Loucy (cell line): ENCODE data around the gene PITRM1.

ENCODE experiments used
- H2AFZ ChIP-seq: fragments of 200-600 bp; sonication (generic); 2 replicates; pipeline ENCODE4 v1.6.0; 2016; ENCODE audit warnings: antibody characterized with exemption, mild to moderate bottlenecking, low read length, moderate library complexity
- H3F3A ChIP-seq: fragments of 200-600 bp; 2 replicates; pipeline ENCODE4 v1.6.0; 2016; ENCODE audit warnings: antibody characterized with exemption, low read depth, mild to moderate bottlenecking
- H3K27me3 ChIP-seq: fragments of 200-600 bp; sonication (generic); 2 replicates; pipeline ENCODE4 v1.6.1; 2014; ENCODE audit warnings: low read length, mild to moderate bottlenecking; ENCODE audit not compliant: insufficient read depth, poor library complexity, severe bottlenecking
- H3K36me3 ChIP-seq: fragments of 200-600 bp; sonication (generic); 2 replicates; pipeline ENCODE4 v1.6.1; 2016; ENCODE audit warnings: low read length; ENCODE audit not compliant: insufficient read depth
- H3K4me1 ChIP-seq: fragments of 200-600 bp; sonication (generic); 2 replicates; pipeline ENCODE4 v1.5.1; 2014; ENCODE audit warnings: low read length, mild to moderate bottlenecking; ENCODE audit not compliant: insufficient read depth, poor library complexity, severe bottlenecking
- H3K4me2 ChIP-seq: fragments of 200-600 bp; sonication (generic); 2 replicates; pipeline ENCODE4 v1.6.0; 2014; ENCODE audit warnings: antibody characterized with exemption, low read length, low read depth, mild to moderate bottlenecking; ENCODE audit not compliant: poor library complexity, severe bottlenecking
- H3K4me3 ChIP-seq: fragments of 200-600 bp; sonication (generic); 2 replicates; pipeline ENCODE4 v1.5.1; 2014; ENCODE audit warnings: low read length, mild to moderate bottlenecking, mixed read lengths; ENCODE audit not compliant: poor library complexity, severe bottlenecking
- H3K79me2 ChIP-seq: fragments of 200-600 bp; sonication (generic); 2 replicates; pipeline ENCODE4 v1.6.1; 2014; ENCODE audit warnings: low read length; ENCODE audit not compliant: insufficient read depth
- H3K9ac ChIP-seq: fragments of 200-600 bp; sonication (generic); 2 replicates; pipeline ENCODE4 v1.6.0; 2014; ENCODE audit warnings: mild to moderate bottlenecking, low read depth, low read length, moderate library complexity; ENCODE audit not compliant: poor library complexity, severe bottlenecking
- H3K9me2 ChIP-seq: fragments of 200-600 bp; sonication (generic); replicated peaks from 2 replicates; pipeline ENCODE4 v1.6.1; 2016; ENCODE audit warnings: low read depth, low read length, mixed read lengths
- H3K9me3 ChIP-seq: fragments of 200-600 bp; sonication (generic); 2 replicates; pipeline ENCODE4 v1.6.1; 2014; ENCODE audit warnings: mild to moderate bottlenecking, antibody characterized with exemption, low read length, low read depth; ENCODE audit not compliant: insufficient read depth
- H4K20me1 ChIP-seq: fragments of 200-600 bp; sonication (generic); 2 replicates; pipeline ENCODE4 v1.6.0; 2014; ENCODE audit warnings: antibody characterized with exemption, low read length, mild to moderate bottlenecking; ENCODE audit not compliant: insufficient read depth, poor library complexity, severe bottlenecking
- CTCF ChIP-seq: fragments of 200-600 bp; sonication (generic); conservative IDR thresholded peaks from 2 replicates; pipeline ENCODE4 v1.5.1; 2014; ENCODE audit warnings: mild to moderate bottlenecking, antibody characterized with exemption, low read length
- EZH2phosphoT487 ChIP-seq: fragments of 200-600 bp; IDR thresholded peaks from 2 replicates; pipeline ENCODE4 v1.6.1; 2018; ENCODE audit warnings: antibody characterized with exemption, mild to moderate bottlenecking, moderate library complexity, borderline replicate concordance

PITRM1 gene

GRCh38 chr10:3169673-3170072 lies 2.9 kb downstream of the PITRM1 start:
- TF ChIP-seq CTCF (no peak), EZH2phosphoT487 (no peak)
- no peak overlapping the region for H3K4me2 ChIP-seq

GRCh38 chr10:3169271-3169670 lies 3.3 kb downstream of the PITRM1 start:
- H3F3A ChIP-seq = no peaks in the 10 kb centered on the region
- peaks cover 31% of the 10 kb centered on the region; the same call in 1 of the 2 replicates for H3K36me3 ChIP-seq
- no peak overlapping the region for H3K4me2 ChIP-seq

More at GRCh38 chr10:3169673-3170072, 2.9 kb downstream of the PITRM1 start:
- H2AFZ ChIP-seq = no peak overlapping the region
- H4K20me1 ChIP-seq = peaks cover 7% of the 10 kb centered on the region
- peaks cover 27% of the 10 kb centered on the region; the same call in 1 of the 2 replicates for H3K36me3 ChIP-seq
- no peaks in the 10 kb centered on the region for H3K27me3 ChIP-seq
- no peaks in the 10 kb centered on the region for H3F3A ChIP-seq
- H3K4me1 ChIP-seq = peaks cover 11% of the 10 kb centered on the region
- no peak overlapping the region for H3K9ac ChIP-seq
- no peak overlapping the region for H3K4me3 ChIP-seq
- H3K9me3 ChIP-seq = no peaks in the 10 kb centered on the region
- H3K9me2 ChIP-seq = no peaks in the 10 kb centered on the region
- H3K79me2 ChIP-seq = peaks cover 24% of the 10 kb centered on the region

GRCh38 chr10:3167611-3168330 lies 4.8 kb downstream of the PITRM1 start:
- H3K4me3 ChIP-seq = no peak overlapping the region
- H3F3A ChIP-seq = no peaks in the 10 kb centered on the region
- H3K4me1 ChIP-seq = peaks cover 11% of the 10 kb centered on the region
- no peaks in the 10 kb centered on the region for H3K9me3 ChIP-seq
- TF ChIP-seq CTCF = no peak
- no peak for TF ChIP-seq EZH2phosphoT487
- peaks cover 24% of the 10 kb centered on the region for H3K79me2 ChIP-seq
- H2AFZ ChIP-seq = no peak overlapping the region
- H3K9ac ChIP-seq = no peak overlapping the region
- H3K4me2 ChIP-seq = no peak overlapping the region
- no peaks in the 10 kb centered on the region for H3K27me3 ChIP-seq
- H4K20me1 ChIP-seq = peaks cover 7% of the 10 kb centered on the region
- H3K9me2 ChIP-seq = no peaks in the 10 kb centered on the region
- peaks cover 43% of the 10 kb centered on the region; the same call in 1 of the 2 replicates for H3K36me3 ChIP-seq

More at GRCh38 chr10:3169271-3169670, 3.3 kb downstream of the PITRM1 start:
- Histone ChIP-seq H2AFZ (no peak overlapping the region), H3K9me2 (no peaks in the 10 kb centered on the region), H3K9me3 (no peaks in the 10 kb centered on the region), H3K9ac (no peak overlapping the region), H3K27me3 (no peaks in the 10 kb centered on the region), H4K20me1 (peaks cover 7% of the 10 kb centered on the region), H3K4me1 (peaks cover 11% of the 10 kb centered on the region), H3K79me2 (peaks cover 24% of the 10 kb centered on the region), H3K4me3 (no peak overlapping the region)
- TF ChIP-seq EZH2phosphoT487 = no peak
- TF ChIP-seq CTCF = no peak
